ENCODE measurements around the gene STK38. TPM values are rescaled to one million over a fixed set of nuclear protein-coding genes. Genes with fewer than 3 reads are reported as not detected.

The STK38 gene
- total and polyA plus RNA-seq, 2 of the 4 experiments (the other 2 are of a cell fraction) = 10.6 to 19.7 TPM

GRCh38 chr6:36493859-36494258, 53.4 kb downstream of the STK38 start:
- Histone ChIP-seq H3K4me1 (ENCODE audit: control insufficient read depth, insufficient read depth, low read length) (no peaks in the 10 kb centered on the region), H3K27me3 (ENCODE audit: control insufficient read depth, insufficient read depth, low read length) (no peaks in the 10 kb centered on the region), H2BK15ac (ENCODE audit: low read depth, low read length) (no peak overlapping the region), H3K4me2 (ENCODE audit: low read depth, low read length) (no peak overlapping the region), H3K27ac (ENCODE audit: insufficient read depth, low read length) (no peak overlapping the region), H2BK20ac (ENCODE audit: low read depth, low read length) (no peak overlapping the region), H3K4ac (ENCODE audit: low read depth, low read length) (no peak overlapping the region), H3K56ac (ENCODE audit: extremely low read depth, insufficient read depth, low read length) (no peak overlapping the region), H4K91ac (ENCODE audit: insufficient read depth, low read depth, low read length) (no peak overlapping the region), H3K14ac (replicated peaks; ENCODE audit: low read depth, low read length) (no peak overlapping the region), H4K5ac (ENCODE audit: low read depth, low read length) (no peak overlapping the region), H2AK9ac (replicated peaks; ENCODE audit: low read depth, low read length, poor library complexity) (no peak overlapping the region), H3K9me1 (ENCODE audit: insufficient read depth, low read length) (peaks cover 11% of the 10 kb centered on the region; the same call in 1 of the 2 replicates), H3K18ac (ENCODE audit: low read depth, low read length) (no peak overlapping the region), H2AK5ac (ENCODE audit: low read depth, low read length) (no peak overlapping the region), H2AFZ (replicated peaks; ENCODE audit: low read length, poor library complexity) (no peak overlapping the region), H3K23ac (ENCODE audit: low read depth, low read length) (no peak overlapping the region), H4K8ac (ENCODE audit: low read depth in 2 of 2, low read length in 2 of 2) (no peak overlapping the region), H3K9me3 (ENCODE audit: control insufficient read depth, insufficient read depth, low read length) (no peaks in the 10 kb centered on the region), H4K20me1 (ENCODE audit: insufficient read depth, low read length) (peaks cover 15% of the 10 kb centered on the region; the same call in 1 of the 2 replicates), H3K4me3 (ENCODE audit: insufficient read depth, low read depth, low read length) (no peak overlapping the region), H3K79me1 (ENCODE audit: low read depth in 1 of 2, low read length in 2 of 2) (peaks cover 0 to 50% of the 10 kb centered on the region in 2 experiments; a peak in 2 of 4 replicates), H2BK5ac (ENCODE audit: low read depth, low read length, poor library complexity, severe bottlenecking) (no peak overlapping the region), H3K9ac (ENCODE audit: low read depth, low read length) (no peak overlapping the region), H3K36me3 (ENCODE audit: control insufficient read depth, insufficient read depth, low read length) (peaks cover 21% of the 10 kb centered on the region), H2BK120ac (ENCODE audit: low read depth, low read length) (no peak overlapping the region)
- BruUV-seq (replicated peaks) = no TSS peak
- DNase-seq (no peak), ATAC-seq (ENCODE audit: low read depth) (no peak)
- intact Hi-C loops (cut with micrococcal nuclease) = no loop called here
- TF ChIP-seq RAD21 (IDR thresholded peaks at IDR 0.05; ENCODE audit: low read length) = no peak
- TF ChIP-seq CTCF (conservative IDR thresholded peaks at IDR 0.05; ENCODE audit: low read depth, low read length) = no peak
- no peak for TF ChIP-seq CHD1 (IDR thresholded peaks at IDR 0.05; ENCODE audit: low read depth, low read length)
- TF ChIP-seq CEBPB (IDR thresholded peaks at IDR 0.05; ENCODE audit: low read depth, low read length) = no peak
- no peak for TF ChIP-seq FOS (IDR thresholded peaks at IDR 0.05; ENCODE audit: low read depth, low read length)
- no peak for TF ChIP-seq NFE2L2 (IDR thresholded peaks at IDR 0.05; ENCODE audit: low read depth, low read length)
- TF ChIP-seq SMC3 (IDR thresholded peaks at IDR 0.05; ENCODE audit: low read depth, low read length) = no peak
- TF ChIP-seq, protein P1, sequence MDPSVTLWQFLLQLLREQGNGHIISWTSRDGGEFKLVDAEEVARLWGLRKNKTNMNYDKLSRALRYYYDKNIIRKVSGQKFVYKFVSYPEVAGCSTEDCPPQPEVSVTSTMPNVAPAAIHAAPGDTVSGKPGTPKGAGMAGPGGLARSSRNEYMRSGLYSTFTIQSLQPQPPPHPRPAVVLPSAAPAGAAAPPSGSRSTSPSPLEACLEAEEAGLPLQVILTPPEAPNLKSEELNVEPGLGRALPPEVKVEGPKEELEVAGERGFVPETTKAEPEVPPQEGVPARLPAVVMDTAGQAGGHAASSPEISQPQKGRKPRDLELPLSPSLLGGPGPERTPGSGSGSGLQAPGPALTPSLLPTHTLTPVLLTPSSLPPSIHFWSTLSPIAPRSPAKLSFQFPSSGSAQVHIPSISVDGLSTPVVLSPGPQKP (IDR thresholded peaks at IDR 0.05; ENCODE audit: borderline replicate concordance, low read depth, low read length) = no peak
- TF ChIP-seq, protein P2, sequence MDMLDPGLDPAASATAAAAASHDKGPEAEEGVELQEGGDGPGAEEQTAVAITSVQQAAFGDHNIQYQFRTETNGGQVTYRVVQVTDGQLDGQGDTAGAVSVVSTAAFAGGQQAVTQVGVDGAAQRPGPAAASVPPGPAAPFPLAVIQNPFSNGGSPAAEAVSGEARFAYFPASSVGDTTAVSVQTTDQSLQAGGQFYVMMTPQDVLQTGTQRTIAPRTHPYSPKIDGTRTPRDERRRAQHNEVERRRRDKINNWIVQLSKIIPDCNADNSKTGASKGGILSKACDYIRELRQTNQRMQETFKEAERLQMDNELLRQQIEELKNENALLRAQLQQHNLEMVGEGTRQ (IDR thresholded peaks at IDR 0.05; ENCODE audit: low read depth, low read length) = no peak
- no peak for TF ChIP-seq POLR2A (IDR thresholded peaks at IDR 0.05; ENCODE audit: low read depth, low read length)
- TF ChIP-seq MXI1 (IDR thresholded peaks at IDR 0.05; ENCODE audit: borderline replicate concordance, low read depth, low read length) = no peak
- TF ChIP-seq RFX5 (IDR thresholded peaks at IDR 0.05; ENCODE audit: low read depth, low read length) = no peak
- TF ChIP-seq BHLHE40 (IDR thresholded peaks at IDR 0.05; ENCODE audit: low read depth, low read length) = no peak
- ChIA-PET POLR2A (ENCODE audit: unreplicated experiment) (no interaction called here), CTCF (no interaction called here)
- dilution Hi-C loops (cut with HindIII; ENCODE audit: low sequenced_read_pairs, unreplicated experiment) = no loop called here
- in situ Hi-C loops (cut with MboI; ENCODE audit: low sequenced_read_pairs) = no loop called here
- WGBS, 2 experiments (ENCODE audit: extremely low coverage in 2 of 2, insufficient read length in 1 of 2) = 100% methylated on average over 1 of the region's 2 CpGs; no CpG with 5 or more reads in 1 of the 2 experiments
